ENCODE results near the gene ZNF208. TPM values are rescaled to one million over a fixed set of nuclear protein-coding genes. Genes with fewer than 3 reads are reported as not detected.

The ZNF208 gene
- total RNA-seq, 1 donor from 2014 or later: not detected

Other genes with a start within 250 kb of the ZNF208 start
- gene ZNF100, start 243.4 kb downstream of the ZNF208 start, total RNA-seq: 20.6 and 21.8 TPM in 2 replicates
- 29.9 and 30.5 TPM in 2 replicates for gene ZNF43, start 174.8 kb downstream of the ZNF208 start, total RNA-seq
- gene ZNF257, start 41.5 kb upstream of the ZNF208 start, total RNA-seq: 6.2 and 7.4 TPM in 2 replicates
- not detected in 2 replicates for gene ZNF676, start 186.0 kb upstream of the ZNF208 start, total RNA-seq